ENCODE results near the gene C1QTNF12.

DNA sequence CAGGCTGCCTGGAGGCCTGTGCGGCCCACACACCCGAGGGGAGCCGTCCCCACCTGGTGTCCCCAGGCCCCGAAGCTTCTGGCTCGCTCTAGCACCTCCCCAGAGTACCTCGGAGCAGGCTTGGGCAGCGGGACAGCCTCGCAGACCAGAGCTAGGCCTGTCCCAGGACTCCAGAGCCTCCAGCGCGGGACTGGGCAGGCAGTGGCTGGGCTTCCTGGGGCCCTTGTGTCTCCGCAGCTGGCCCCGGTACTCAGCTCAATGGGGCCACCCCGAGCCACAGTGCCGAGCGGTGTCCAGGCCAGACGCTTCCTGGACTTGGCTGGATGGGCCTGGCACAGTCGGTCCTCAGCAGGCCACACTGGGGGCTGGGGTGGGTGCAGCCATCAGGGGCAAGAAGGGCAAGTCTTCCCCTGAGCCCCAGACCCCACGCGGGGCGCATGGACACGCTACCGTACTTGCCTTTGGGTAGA is 38.6 kb upstream of the C1QTNF12 start:
- TF ChIP-seq, protein P1, sequence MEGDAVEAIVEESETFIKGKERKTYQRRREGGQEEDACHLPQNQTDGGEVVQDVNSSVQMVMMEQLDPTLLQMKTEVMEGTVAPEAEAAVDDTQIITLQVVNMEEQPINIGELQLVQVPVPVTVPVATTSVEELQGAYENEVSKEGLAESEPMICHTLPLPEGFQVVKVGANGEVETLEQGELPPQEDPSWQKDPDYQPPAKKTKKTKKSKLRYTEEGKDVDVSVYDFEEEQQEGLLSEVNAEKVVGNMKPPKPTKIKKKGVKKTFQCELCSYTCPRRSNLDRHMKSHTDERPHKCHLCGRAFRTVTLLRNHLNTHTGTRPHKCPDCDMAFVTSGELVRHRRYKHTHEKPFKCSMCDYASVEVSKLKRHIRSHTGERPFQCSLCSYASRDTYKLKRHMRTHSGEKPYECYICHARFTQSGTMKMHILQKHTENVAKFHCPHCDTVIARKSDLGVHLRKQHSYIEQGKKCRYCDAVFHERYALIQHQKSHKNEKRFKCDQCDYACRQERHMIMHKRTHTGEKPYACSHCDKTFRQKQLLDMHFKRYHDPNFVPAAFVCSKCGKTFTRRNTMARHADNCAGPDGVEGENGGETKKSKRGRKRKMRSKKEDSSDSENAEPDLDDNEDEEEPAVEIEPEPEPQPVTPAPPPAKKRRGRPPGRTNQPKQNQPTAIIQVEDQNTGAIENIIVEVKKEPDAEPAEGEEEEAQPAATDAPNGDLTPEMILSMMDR (IDR thresholded peaks at IDR 0.05), result no peak
- TF ChIP-seq POLR2A (IDR thresholded peaks at IDR 0.05), result no peak

Measured in Peyer's patch (tissue), 4 donors.